ENCODE measurements around the gene NOP56.

NOP56 gene

DNA sequence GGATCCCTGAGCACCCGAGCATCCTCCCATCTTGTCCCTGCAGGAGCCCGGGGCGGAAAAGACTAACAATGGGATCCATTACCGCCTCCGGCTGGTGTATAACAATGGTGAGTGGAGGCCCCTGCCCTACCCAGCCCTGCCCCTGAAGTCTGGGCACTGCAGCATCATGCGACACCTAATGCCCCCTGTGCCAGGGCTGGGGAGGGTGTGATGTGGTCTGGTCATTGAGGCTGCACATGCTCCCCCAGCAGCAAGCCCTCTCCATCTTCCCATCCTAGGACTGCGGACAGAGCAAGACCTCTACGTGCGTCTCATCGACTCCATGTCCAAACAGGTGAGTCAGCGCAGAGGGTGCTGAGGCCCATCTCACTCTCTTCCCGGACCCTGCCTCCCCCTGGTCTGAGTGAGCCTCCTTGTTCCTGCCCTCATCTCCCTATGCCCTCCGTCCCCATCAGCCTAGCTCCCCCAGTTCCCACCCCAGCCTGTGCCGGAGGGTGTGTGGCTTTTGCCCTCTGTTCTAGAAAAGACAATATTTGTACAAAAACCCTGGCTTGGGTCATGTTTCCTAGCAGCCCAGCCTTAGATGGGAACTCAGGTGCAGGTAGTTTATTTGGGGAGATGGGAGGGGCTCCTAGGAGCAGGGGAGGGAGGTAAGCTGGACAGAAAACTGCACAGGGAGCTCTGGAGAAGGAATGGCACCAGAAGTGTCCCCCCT, 53.7 kb downstream of the NOP56 start:
- DNase-seq = no peak

DNA sequence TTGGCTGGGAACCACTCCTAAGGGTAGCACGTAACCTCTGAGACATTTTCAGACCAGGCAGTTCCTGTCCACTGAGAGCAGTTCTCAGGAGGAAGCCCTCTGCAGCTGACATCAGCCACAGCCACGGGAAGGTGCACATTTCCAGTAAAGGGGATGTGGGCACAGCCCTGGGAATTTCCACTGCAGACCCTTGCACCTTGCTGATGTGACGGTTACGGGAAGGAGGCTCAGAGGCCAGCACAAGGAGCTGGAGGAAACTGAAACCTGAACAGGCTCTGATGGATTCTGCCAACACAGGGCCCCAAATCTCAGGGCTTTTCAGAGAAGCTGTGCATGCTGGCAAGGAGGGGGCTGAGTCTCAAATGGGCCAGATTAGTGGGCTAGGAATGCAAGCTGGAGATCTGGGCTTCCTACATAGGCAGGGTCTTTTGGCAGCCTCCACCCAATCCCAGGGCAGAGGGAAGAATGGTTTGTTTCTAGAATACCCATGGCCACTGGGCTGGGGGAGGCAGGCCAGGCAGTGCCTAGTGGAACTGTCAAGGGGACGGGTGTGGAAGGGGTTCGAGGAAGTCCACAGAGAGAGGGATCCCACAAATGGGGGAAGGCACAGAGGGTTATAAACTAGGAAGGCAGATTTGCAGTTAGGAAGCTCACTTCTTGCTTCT, 54.4 kb downstream of the NOP56 start:
- DNase-seq = peak in 1 of 2 experiments; percentile 19

DNA sequence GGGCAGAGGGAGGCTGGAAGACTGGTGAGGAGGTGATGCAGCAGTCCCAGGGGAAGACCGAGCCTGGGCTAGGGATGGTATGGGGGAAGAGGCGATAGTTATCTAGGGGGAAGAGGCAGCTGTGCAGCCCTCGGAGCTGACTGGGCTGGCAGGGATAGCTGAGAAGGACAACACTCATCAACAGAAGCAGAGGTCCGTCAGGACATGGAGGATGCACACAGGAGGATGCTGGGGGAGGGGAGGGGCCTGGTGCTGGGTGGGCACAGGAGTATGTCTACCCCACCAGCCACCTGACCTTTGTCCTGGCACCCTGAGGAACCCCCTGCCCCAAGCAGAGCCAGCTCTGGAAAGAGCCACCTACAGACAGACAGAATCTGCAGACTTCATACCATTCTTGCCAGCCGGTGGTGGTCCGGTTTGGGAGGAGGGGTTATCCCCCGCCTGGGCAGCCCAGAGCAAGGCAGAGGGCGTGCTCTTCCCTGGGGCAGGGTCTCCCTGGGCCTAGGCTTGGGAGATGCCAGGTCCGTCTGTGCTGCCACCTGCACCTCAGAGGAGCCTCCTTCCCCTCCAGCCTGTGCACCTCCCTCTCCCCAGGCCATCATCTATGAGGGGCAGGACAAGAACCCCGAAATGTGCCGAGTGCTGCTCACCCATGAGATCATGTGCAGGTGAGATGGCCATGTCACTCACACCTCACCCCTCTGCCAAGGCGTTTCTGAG, 55.1 kb downstream of the NOP56 start:
- DNase-seq = no peak
